Neural progenitor cell (in vitro differentiated cells): ENCODE results near the gene PCDHGA12.

Experiments used
- EZH2 ChIP-seq: fragments of 200-600 bp; sonication (generic); IDR thresholded peaks from 2 replicates; pipeline ENCODE4 v1.6.1; 2017; ENCODE audit warnings: antibody characterized with exemption, mild to moderate bottlenecking, moderate library complexity
- TF ChIP-seq, protein P1 (sequence below): fragments of 200-600 bp; sonication (generic); IDR thresholded peaks from 2 replicates; pipeline ENCODE4 v1.5.1; 2017; ENCODE audit warnings: antibody characterized with exemption, mild to moderate bottlenecking

- TF ChIP-seq, protein P1, sequence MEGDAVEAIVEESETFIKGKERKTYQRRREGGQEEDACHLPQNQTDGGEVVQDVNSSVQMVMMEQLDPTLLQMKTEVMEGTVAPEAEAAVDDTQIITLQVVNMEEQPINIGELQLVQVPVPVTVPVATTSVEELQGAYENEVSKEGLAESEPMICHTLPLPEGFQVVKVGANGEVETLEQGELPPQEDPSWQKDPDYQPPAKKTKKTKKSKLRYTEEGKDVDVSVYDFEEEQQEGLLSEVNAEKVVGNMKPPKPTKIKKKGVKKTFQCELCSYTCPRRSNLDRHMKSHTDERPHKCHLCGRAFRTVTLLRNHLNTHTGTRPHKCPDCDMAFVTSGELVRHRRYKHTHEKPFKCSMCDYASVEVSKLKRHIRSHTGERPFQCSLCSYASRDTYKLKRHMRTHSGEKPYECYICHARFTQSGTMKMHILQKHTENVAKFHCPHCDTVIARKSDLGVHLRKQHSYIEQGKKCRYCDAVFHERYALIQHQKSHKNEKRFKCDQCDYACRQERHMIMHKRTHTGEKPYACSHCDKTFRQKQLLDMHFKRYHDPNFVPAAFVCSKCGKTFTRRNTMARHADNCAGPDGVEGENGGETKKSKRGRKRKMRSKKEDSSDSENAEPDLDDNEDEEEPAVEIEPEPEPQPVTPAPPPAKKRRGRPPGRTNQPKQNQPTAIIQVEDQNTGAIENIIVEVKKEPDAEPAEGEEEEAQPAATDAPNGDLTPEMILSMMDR, result no peak
- TF ChIP-seq EZH2, result no peak
Observed at GRCh38 chr5:141398608-141399007, 31.7 kb upstream of the PCDHGA12 start.
